K562 (cell line): ENCODE measurements around the gene EGR1. TPM values are rescaled to one million over a fixed set of nuclear protein-coding genes. Genes with fewer than 3 reads are reported as not detected.

Experiments used
- ATF4 ChIP-seq: fragments of 450-650 bp; formaldehyde crosslinking; IDR thresholded peaks from 2 replicates; pipeline ENCODE4 v1.4.0; 2022; ENCODE audit warnings: mild to moderate bottlenecking, moderate library complexity
- CBFA2T3 ChIP-seq: fragments of 450-650 bp; IDR thresholded peaks from 2 replicates; pipeline ENCODE4 v1.6.1; 2017
- CHD7 ChIP-seq: fragments of 200-600 bp; sonication (generic); IDR thresholded peaks from one replicate; pipeline ENCODE4 v1.6.1; 2012; ENCODE audit warnings: mild to moderate bottlenecking, low read depth, low read length, inconsistent platforms
- ESRRA ChIP-seq: fragments of 450-650 bp; IDR thresholded peaks from 2 replicates; pipeline ENCODE4 v1.6.1; 2014; ENCODE audit warnings: low read depth, mild to moderate bottlenecking, moderate library complexity, borderline replicate concordance
- HNRNPK ChIP-seq: fragments of 200-400 bp; formaldehyde crosslinking; IDR thresholded peaks from one replicate; pipeline ENCODE4 v1.6.1; 2018; ENCODE audit warnings: mild to moderate bottlenecking, low read depth, low read length; ENCODE audit not compliant: poor library complexity, severe bottlenecking
- ILF3 ChIP-seq: fragments of 450-650 bp; IDR thresholded peaks from 2 replicates; pipeline ENCODE4 v1.6.1; 2018; ENCODE audit warnings: antibody characterized with exemption, mild to moderate bottlenecking, moderate library complexity, borderline replicate concordance
- KDM5B ChIP-seq: fragments of 200-600 bp; sonication (generic); IDR thresholded peaks from 2 replicates; pipeline ENCODE4 v1.6.1; 2012; ENCODE audit warnings: low read depth, mild to moderate bottlenecking, moderate library complexity, low read length, control low read depth, inconsistent platforms; ENCODE audit not compliant: insufficient replicate concordance
- MTA2 ChIP-seq: fragments of 450-650 bp; IDR thresholded peaks from 2 replicates; pipeline ENCODE4 v1.6.1; 2016; ENCODE audit warnings: low read depth
- NFIC ChIP-seq: fragments of 450-650 bp; IDR thresholded peaks from 2 replicates; pipeline ENCODE4 v1.6.1; 2017; ENCODE audit warnings: mild to moderate bottlenecking, inconsistent platforms
- NFYB ChIP-seq: IDR thresholded peaks from 2 replicates; pipeline ENCODE4 v1.6.1; 2011; ENCODE audit warnings: mild to moderate bottlenecking, moderate library complexity; ENCODE audit not compliant: insufficient read length; ENCODE audit errors: extremely low read depth
- PPARD ChIP-seq: fragments of 250-450 bp; sonication (Bioruptor Pico); IDR thresholded peaks from 2 replicates; pipeline ENCODE4 v1.8.0; 2022; ENCODE audit warnings: inconsistent platforms, mild to moderate bottlenecking, moderate library complexity
- SRSF7 ChIP-seq: fragments of 200-400 bp; formaldehyde crosslinking; optimal IDR thresholded peaks from 2 replicates; pipeline ENCODE3; 2017; ENCODE audit warnings: mild to moderate bottlenecking, low read depth, low read length
- SRSF9 ChIP-seq: fragments of 200-400 bp; formaldehyde crosslinking; IDR thresholded peaks from 2 replicates; pipeline ENCODE4 v1.6.1; 2017; ENCODE audit warnings: low read depth, low read length, borderline replicate concordance
- polyA plus RNA-seq, 8 experiments: library from polyadenylated mRNA; depleted of rRNA in 4 of 8; stranded (reverse) in 5 of 8; unstranded in 3 of 8; fragments of >200 nt; fragmentation: Nextera tagmentation in 2 of 8; fragmentation: Illumina TruSeq in 1 of 8; extraction: Ambion mirVana in 2 of 8; extraction: Trizol in 1 of 8; gene quantifications; 2 replicates each; pipeline versions ENCODE4 v1.2.1 to v1.2.3, GENCODE V29; 2011 to 2014; ENCODE audit warnings: inconsistent platforms in 1 of 8, missing spikeins in 1 of 8
- total RNA-seq, 7 experiments: library from RNA; depleted of rRNA in 6 of 7; stranded (reverse); fragments of >200 nt in 6 of 7; fragmentation: Illumina TruSeq in 2 of 7; extraction: Trizol in 2 of 7; gene quantifications; 2 replicates each; pipeline versions ENCODE4 v1.2.1 to v1.2.3, GENCODE V29; 2011 to 2021; ENCODE audit warnings: low replicate concordance in 1 of 7

EGR1 gene
- total and polyA plus RNA-seq, 9 of the 15 experiments (the other 6 are each of a cell fraction or from before 2014, with no cell fraction given): 1.3 to 132 (median 21.5) TPM

- TF ChIP-seq KDM5B: peak; percentile 43
- TF ChIP-seq NFYB: no peak
- TF ChIP-seq PPARD (CRISPR knock-in tag): no peak
- TF ChIP-seq MTA2: no peak
- TF ChIP-seq SRSF9: no peak
- TF ChIP-seq NFIC: peak; percentile 34; the same call in 1 of the 2 replicates
- peak; percentile 8 for TF ChIP-seq SRSF7
- no peak for TF ChIP-seq CBFA2T3
- peak; percentile 10 for TF ChIP-seq HNRNPK
- no peak for TF ChIP-seq ILF3
- TF ChIP-seq CHD7: peak; percentile 45
- no peak for TF ChIP-seq ATF4 (CRISPR knock-in tag)
- TF ChIP-seq ESRRA: no peak
Measured at GRCh38 chr5:138466900-138467710, 1.8 kb downstream of the EGR1 start (continued).
